TTC549 (cell line): ENCODE data around the gene ARPC1B.
"Not testable (repeated sequence)": the region's sequence is repeated elsewhere in the genome, so short reads cannot be mapped to it uniquely, and the experiment has no call there.

Experiments used
- FAIRE-seq: peaks from 2 replicates; lab custom pipeline; 2012; peaks lifted over from hg19 to GRCh38; lab: Jason Lieb, UNC

The ARPC1B gene

GRCh38 chr7:99368750-99369389 is 5.7 kb upstream of the ARPC1B start:
- no peak for FAIRE-seq

- FAIRE-seq: no peak
Observed at GRCh38 chr7:99369767-99370391, 4.7 kb upstream of the ARPC1B start.

- no peak for FAIRE-seq
Observed at GRCh38 chr7:99371376-99371920, 3.1 kb upstream of the ARPC1B start.

GRCh38 chr7:99372275-99373090 is 2.0 kb upstream of the ARPC1B start:
- FAIRE-seq: no peak

GRCh38 chr7:99373091-99374066 is 1.2 kb upstream of the ARPC1B start:
- FAIRE-seq: no peak

- no peak for FAIRE-seq
Observed at GRCh38 chr7:99375070-99375807, 709 bp downstream of the ARPC1B start.

- FAIRE-seq: no peak
Observed at GRCh38 chr7:99379043-99379577, 4.6 kb downstream of the ARPC1B start.

GRCh38 chr7:99379693-99380031 is 5.1 kb downstream of the ARPC1B start:
- FAIRE-seq: not testable (repeated sequence)

GRCh38 chr7:99380032-99380822 is 5.7 kb downstream of the ARPC1B start:
- no peak for FAIRE-seq

- no peak for FAIRE-seq
Observed at GRCh38 chr7:99380823-99381663, 6.5 kb downstream of the ARPC1B start.

GRCh38 chr7:99381664-99382075 is 7.1 kb downstream of the ARPC1B start:
- no peak for FAIRE-seq

- FAIRE-seq: no peak
Observed at GRCh38 chr7:99383203-99383602, 8.7 kb downstream of the ARPC1B start.

GRCh38 chr7:99383791-99384370 is 9.4 kb downstream of the ARPC1B start:
- FAIRE-seq: no peak

- FAIRE-seq: no peak
Observed at GRCh38 chr7:99384523-99384922, 10.0 kb downstream of the ARPC1B start.

GRCh38 chr7:99385564-99385963 is 11.0 kb downstream of the ARPC1B start:
- no peak for FAIRE-seq

GRCh38 chr7:99386584-99387238 is 12.2 kb downstream of the ARPC1B start:
- no peak for FAIRE-seq

- not testable (repeated sequence) for FAIRE-seq
Observed at GRCh38 chr7:99387239-99387635, 12.7 kb downstream of the ARPC1B start.

- FAIRE-seq: no peak
Observed at GRCh38 chr7:99387912-99388311, 13.4 kb downstream of the ARPC1B start.
